ENCODE measurements around the gene ZNF20.

The ZNF20 gene

GRCh38 chr19:12092956-12093355 lies 47.2 kb downstream of the ZNF20 start:
- TF ChIP-seq GATA2 (IDR thresholded peaks at IDR 0.05; ENCODE audit: low read depth, low read length): no peak
- no peak for TF ChIP-seq GATA3 (IDR thresholded peaks at IDR 0.05; ENCODE audit: low read depth, low read length)

- TF ChIP-seq GATA2 (IDR thresholded peaks at IDR 0.05; ENCODE audit: low read depth, low read length): no peak
- TF ChIP-seq GATA3 (IDR thresholded peaks at IDR 0.05; ENCODE audit: low read depth, low read length): no peak
Observed at GRCh38 chr19:12092065-12092867, 47.9 kb downstream of the ZNF20 start.

GRCh38 chr19:12090807-12091206 lies 49.3 kb downstream of the ZNF20 start:
- TF ChIP-seq GATA2 (IDR thresholded peaks at IDR 0.05; ENCODE audit: low read depth, low read length): no peak

- TF ChIP-seq GATA2 (IDR thresholded peaks at IDR 0.05; ENCODE audit: low read depth, low read length): no peak
- no peak for TF ChIP-seq GATA3 (IDR thresholded peaks at IDR 0.05; ENCODE audit: low read depth, low read length)
Observed at GRCh38 chr19:12085074-12085818, 54.9 kb downstream of the ZNF20 start.

All from SH-SY5Y (cell line).